ENCODE data around the gene UBAC1. TPM values are rescaled to one million over a fixed set of nuclear protein-coding genes. Genes with fewer than 3 reads are reported as not detected.
A peak's percentile ranks its signal among the peaks of the same experiment; 100 is the strongest.
"Not testable (repeated sequence)": the region's sequence is repeated elsewhere in the genome, so short reads cannot be mapped to it uniquely, and the experiment has no call there.

The UBAC1 gene
- total RNA-seq, 1 donor from 2014 or later, result 42.6 TPM

DNA sequence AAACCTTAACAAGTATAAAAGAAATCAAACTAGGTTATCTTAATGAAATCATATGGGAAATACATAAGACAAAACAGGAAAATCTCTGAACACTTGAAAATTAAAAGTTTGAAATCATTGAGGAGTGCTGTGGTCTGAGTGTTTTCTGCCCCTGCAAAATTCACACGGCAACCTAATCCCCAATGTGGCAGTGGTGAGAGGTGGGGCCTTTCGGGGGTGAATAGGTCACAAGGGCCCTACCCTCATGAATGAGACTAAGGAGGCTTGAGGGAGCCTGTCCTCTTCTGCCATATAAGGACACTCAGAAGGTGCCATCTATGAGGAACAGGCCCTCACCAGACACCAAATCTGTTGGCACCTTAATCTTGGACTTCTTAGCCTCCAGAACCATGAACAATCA, 64.5 kb downstream of the UBAC1 start:
- ATAC-seq, result peak; percentile 36

DNA sequence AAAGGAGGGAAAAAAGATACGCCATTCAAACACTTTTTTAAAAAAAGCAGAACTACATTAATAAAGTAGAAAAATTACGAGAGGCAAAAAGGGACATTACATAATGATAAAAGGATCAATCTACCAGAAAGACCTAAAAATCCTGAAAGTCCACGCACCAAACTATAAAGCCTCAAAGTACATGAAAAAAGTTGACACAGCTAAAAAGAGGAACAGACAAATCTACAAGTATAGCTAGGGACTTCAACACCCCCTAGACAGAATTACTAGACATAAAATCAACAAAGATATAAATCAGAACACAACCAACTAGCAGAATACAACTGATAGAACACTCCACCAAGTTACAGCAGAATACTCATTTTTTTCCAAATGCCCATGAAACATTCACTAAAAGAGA, 65.0 kb downstream of the UBAC1 start:
- no peak for ATAC-seq

DNA sequence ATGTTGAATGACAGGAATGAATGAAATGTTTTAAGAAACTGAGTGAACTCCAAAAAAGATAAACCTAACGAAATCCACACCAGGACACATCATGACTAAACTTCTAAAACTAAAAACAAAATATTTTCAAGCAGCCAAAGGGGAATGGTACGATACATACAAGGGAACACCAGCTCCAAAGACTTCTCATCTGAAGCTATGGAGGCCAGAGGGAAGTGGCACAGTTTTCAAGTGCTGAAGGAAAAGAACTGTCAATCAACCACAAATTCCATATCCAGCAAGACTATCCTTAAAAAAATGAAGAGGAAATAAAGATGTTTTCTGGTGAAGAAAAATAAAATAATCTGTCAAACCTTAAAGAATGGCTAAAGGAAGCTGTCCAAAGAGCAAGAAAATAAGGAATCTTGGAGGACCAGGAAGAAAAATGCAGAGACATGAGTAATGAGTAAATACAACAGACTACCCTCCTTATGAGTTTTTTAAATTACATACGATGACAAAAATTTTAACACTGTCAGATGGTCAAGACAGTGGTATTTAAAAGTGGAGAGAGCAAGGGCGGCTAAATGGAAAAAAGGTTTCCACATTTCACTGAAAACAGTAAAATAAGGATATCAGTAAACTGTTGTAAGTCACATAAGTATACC, 65.8 kb downstream of the UBAC1 start:
- ATAC-seq, result no peak

DNA sequence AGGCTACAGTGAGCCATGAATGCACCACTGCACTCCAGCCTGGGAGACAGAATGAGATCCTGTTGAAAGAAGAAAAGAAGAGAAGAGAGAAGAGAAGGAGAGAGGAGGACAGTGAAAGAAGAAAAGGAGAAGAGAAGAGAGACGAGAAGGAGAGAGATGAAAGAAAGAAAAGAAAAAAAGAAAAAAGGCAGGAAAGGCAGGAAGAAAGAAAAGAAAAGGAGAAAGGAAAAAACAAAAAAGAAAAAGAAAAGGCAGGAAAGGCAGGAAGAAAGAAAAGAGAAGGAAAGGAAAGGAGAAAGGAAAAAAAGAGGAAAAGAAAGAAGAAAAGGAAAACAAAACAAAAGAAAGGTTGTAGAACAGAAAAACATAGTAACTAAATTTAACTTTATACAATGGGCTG, 68.1 kb downstream of the UBAC1 start:
- no peak for ATAC-seq

DNA sequence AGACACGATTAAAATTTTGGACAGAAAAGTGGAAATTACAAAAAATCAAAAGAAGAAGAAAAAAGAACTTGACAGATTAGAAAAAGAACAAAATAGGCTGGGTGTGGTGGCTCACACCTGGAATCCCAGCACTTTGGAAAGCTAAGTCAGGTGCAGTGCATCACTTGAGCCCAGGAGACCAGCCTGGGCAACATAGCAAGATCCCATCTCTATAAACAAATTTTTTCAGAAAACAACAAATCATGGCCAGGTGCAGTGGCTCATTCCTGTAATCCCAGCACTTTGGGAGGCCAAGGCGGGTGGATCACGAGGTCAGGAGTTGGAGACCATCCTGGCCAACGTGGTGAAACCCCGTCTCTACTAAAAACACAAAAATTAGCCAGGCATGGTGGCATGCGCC, 68.8 kb downstream of the UBAC1 start:
- not testable (repeated sequence) for ATAC-seq

DNA sequence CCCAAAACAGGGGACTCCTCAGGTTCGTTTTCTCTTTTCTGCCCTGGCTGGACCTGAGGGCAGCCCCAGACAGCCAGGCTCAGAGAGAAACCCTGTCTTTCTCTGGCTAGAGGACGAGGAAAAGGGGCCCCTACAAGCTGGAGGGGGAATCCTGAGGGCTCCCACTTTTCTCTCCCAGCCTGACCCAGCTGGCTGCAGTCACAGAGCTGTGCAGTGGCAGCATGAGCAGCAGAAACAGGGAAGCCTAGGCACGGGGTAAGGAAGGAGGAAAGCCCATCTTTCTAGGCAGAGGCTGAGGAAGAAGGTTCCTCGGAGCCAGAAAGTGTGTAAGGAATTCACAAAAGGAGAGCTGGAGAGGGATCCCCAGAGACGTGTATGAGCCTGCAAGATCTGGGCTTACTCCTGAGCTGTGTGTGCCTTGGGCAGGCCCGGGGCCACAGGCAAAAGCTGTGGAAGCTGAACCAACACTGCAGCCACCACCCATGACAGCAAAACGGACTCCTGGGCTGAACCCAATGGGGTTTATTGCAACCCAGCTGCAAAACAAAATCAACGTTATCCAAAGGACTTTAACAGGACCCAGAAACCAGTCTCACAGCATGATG, 70.0 kb downstream of the UBAC1 start:
- peak; percentile 62 for ATAC-seq

DNA sequence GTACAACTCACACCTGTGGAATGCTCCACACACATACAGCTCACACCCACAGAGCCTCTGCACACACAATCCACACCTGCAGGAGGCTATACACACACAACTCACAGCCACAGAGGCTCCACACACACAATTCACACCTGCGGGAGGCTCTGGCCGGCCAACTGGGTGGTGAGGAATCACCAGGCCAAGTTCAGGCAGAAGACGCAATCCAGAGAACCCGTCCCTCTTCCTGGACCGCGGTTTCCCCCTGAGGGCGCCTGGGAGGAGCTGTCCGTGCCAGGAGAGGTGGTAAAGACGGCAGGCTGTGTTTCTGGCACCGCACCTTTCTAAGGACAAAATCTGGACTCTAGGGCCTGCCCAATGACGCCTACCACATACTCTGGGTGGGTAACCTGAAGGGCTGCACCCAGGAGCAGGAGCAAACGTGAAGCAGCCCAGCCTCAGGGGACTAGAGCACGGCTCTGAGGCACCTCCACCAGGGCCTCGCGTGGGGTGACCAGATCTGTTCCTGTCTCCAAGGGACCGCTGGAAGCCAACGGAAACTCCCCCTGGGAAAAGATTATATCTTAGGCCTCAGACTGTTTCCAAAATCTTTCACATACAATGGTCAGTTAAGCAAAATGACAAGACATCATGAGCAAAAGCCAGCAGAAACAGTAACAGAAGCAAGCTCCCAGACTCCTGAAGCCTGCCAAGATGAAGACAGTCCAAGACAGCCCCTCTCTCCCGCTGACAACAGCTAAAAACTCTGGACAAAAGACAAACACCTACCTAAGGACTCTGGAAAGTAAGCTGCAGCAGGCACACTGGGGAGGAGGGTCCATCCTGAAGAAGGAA, 70.8 kb downstream of the UBAC1 start:
- ATAC-seq, result peak; percentile 67

DNA sequence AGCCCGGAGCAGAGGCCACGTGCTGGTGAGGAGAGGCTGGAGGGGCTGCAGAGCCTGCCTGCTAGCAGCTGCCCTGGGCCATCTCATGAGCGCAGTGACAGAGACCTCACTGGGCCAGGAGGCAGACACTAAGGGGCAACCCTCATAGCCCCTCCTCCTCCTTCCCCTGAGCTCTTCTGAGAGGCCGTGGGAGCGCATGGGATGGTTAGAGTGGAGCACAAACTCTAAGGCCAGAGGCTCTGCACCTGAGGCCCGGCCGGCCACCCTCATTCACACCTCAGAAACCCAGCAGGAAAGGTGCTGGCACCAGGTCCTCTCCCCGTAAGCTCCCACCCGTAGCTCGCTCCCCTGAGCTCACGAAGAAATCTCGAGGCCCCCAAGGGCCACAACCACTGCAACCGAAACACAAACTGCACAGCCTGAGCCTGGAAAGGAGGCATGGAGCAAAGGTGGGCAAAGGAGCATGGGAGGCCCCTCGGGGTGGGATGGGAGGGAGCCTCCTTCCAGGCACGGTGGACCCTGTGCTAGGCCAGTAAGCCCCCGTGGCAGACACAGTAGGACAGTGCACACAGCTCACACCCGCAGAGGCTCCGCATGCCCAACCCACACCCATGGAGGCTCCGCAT, 71.5 kb downstream of the UBAC1 start:
- peak; percentile 2 for ATAC-seq

DNA sequence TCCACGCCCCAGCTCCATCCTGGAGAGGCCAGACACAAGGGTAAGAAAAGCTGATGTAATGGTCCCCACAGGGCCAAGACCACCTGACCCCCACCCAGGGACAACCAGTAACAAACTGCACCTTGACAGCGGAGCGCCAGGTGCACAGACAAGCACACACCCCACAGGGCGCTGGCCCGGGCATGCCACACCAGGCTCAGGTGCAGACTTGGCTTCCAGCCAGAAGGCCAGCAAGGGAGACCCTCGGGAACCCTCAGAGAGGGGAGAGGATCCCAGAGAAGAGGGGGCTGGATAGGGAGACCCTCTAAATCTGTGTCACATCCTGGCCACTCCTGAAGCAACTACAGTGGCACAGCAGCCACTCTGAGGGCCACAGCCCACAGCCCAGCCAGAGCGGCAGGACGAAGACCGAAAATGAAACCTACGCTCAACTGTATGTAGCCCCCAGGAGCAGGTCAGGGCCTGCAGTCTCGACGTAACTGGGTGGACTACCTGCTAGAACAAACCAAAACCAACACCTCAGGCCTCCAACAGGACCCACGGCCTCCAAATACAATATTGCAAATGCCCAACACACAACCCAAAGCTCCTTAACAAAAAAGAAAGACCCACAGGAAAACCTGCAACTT, 72.3 kb downstream of the UBAC1 start:
- peak; percentile 35 for ATAC-seq

DNA sequence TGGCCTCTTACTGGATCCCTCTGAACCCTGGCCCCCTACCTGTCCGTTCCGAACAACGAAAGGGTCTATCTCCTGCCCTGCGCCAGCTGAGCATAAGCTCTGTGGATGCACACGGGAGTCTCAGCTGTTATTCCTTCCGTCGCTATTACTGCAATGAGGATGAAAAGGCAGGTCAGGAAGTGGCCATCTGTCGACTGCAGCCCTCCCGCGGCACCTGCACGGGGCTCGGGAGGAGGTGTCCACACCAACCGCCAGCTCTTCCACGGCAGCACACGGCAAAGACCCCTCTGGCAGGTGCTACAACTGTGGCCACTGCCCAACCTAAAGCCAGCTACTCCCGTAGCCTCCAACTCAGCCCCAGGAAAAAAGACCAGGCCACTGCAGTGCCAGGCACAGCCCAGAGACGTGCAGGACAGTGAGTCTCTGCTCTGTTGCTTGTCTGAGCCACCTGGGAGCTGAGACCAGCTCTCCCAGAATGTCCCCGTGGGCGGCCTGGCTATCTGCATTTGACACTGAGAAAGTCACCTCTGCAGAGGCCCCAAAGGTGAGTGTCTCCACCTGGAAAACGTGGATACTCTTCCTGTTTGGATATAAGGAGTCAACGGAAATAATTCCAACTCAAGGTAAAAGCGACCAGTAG, 72.9 kb downstream of the UBAC1 start:
- ATAC-seq, result no peak

DNA sequence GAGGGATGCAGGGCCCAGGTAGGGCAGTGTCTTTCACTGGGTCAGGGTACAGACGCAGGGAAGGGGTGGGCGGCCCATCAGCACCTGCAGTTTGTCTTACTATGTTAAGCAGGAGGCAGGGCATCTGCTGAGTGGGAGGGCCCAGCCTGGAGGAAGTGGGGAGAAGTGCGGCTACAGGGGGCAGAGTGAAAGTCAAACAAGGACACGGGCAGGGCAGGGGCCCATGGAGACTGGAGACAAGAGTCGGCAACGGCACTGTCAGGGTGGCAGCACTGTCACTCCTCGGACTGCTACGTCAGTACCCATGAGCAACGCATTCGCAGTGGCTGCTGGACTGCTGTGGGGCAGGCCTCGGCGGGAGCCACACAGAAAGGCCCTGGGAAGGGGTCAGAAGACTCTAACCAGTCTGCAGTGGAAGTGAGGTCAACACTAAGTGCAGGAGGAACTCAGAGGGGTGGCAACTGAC, 73.6 kb downstream of the UBAC1 start:
- ATAC-seq, result no peak

DNA sequence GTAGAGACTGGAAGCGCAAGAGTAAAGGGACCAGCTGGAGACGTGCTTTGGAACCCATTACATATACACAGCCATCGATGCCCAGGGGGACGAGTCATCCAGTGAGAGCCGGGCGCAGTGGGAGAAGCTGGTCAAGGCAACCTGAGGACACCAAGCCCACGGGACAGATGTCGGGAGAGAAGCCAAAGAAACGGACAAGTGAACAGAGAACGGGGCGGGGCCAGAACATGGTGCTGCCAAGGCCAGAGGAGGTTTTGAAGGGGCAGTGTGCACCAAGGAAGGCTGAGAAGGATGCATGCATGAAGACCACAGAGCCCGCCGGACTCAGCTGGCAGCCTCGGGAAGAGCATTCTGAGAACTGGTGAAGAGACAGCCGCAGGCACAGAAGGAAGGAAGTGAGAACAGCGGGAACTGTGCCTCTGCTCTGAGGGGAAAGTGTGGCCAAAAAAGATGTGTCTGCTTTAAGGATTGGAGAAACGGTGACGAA, 74.1 kb downstream of the UBAC1 start:
- no peak for ATAC-seq

DNA sequence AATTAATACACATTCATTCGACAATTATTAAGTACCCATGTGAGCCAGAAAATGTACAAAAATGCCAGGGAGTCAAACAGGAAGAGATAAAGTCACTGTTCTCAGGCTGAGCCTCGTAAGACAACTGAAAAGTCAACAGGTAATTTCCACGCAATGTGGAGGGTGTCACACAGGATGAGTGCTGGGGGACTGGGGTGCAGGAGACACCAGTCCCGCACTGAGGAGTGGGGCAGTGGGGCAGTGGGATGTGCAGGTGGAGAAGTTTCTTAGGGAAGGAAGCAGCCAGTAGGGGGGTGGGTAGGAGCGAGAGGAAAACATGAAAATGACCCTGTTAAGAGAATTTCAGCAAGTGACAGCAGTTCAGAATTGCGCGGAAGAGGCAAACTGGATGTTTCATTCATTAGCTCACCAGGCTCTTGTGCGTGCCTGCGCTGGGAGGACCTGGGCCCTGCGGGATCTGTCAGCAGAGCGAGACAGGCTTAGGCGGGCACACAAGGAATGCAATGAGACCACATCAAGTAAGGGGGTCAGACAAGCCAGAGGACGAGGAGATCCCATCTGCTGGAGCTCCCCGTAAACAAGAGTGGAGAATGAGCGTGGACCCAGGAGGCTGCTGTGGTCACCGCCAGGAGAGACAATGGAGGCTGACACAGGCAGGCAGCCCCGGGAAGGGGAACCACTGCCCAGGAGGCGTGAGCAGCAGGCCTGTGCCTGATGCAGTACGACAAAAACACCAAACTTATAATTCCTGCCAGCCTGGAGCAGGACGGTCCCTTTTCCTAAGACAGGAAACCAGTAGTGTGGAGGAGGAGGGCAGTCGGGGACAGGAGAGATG, 74.8 kb downstream of the UBAC1 start:
- no peak for ATAC-seq

DNA sequence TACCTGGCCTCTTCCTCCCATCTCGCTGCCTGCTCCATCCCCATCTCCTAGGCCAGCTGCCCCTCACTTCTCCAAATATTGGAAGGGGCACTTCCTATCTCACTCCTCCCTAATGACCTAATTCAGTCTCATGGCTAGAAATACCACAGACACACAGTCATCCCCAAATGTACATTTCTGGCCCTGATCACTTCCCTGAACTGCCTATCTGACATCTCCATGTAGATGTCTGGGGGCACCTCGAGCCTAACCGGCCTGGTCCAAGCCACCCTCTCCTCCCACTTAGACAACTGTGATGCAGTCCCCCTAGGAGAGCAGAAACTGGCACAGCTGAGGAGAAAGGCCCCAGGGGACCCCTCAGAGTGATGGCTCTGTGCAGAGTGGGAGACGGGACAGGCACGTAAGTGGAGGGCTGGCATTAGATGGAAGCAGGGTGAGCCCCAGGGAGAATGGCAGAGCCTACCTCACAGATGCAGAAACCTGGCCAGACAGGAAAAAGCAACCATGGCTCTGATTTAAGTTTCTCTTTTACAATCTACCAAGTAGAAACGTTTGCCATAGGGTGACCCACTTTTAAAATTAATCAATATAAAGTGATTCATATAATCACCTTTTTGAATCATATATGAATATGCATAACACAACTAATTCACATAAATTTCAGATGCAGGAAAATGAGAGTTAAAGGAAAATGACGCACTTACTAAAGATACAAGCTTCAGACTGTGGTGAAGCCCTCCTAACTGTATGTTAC, 75.9 kb downstream of the UBAC1 start:
- ATAC-seq, result no peak

DNA sequence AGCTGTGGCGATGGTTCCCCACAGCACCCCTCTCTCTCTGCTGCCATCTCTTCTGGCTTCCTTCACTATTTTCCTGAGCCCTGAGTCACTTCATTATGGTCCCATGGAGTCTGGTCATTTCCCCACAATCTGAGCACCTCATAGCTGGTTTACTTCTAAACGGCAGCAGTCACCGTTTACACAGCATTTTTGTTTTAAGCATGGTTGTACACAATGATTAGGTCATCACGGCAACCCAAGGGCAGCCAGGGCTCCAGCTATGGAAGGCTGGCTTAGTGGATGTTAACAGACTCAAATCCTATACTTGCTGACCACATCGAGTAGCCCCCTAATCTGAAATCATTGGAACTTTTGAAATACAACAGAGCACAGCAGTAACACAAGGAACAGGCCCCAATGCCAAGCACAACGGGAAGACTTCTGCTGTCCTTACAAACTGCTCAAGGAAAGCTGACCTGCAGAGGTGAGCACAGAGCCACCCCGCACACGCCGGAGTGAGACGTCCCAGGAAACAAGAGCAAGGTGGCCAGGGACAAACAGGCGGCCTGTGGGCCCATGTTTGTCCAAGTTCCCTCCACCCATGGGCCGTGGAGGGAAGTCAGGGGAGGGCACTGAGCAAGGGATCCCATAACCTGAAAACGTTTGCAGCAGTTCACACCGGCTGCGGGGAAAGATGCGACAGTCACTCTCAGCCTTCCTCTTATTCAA, 76.7 kb downstream of the UBAC1 start:
- no peak for ATAC-seq

DNA sequence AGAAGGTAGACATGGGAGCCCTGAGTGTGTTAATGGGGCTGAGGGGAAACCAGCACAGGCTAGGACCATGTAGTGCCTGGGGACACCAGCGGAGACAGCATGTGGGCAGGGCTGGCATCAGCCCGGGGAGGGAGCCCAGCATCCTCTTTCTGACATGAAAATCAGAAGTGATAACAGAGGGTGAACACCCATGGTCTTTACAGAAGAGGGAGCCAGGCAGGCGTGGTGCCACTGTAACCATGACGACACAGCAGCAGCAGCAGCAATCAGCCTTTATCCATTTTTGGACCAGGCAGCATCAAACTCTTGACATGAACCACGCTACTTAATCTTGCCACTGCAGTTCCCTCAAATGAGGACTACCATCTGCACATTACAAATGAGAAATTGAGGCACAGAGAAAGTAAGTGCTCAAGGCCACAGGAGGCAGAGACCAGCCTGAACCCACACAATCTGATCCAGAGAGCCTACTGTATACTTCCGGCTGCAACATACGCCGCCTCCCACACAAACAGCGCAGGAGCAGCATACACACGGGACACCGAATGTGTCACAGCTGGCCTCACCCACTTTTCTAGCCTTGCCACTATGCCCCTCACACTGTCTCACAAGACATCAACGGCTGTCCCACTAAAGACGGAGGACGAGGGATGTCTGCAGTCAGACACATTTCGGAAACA, 77.6 kb downstream of the UBAC1 start:
- no peak for ATAC-seq
